Adipocyte (in vitro differentiated cells): Measurements from ENCODE around the gene WDR7.
A peak's percentile ranks its signal among the peaks of the same experiment; 100 is the strongest.

Source experiments
- DNase-seq: peaks from one replicate; pipeline ENCODE4 v3.0.0-alpha.2; 2015; ENCODE audit warnings: low read depth
- H3K27me3 ChIP-seq: replicated peaks from 2 replicates; pipeline ENCODE4 v1.7.0; 2013; ENCODE audit warnings: mild to moderate bottlenecking, low read length, moderate library complexity; ENCODE audit not compliant: control insufficient read depth, insufficient read depth
- H3K36me3 ChIP-seq: 2 replicates; pipeline ENCODE4 v1.7.0; 2013; ENCODE audit warnings: low read length, mild to moderate bottlenecking, moderate library complexity; ENCODE audit not compliant: control insufficient read depth, insufficient read depth, severe bottlenecking
- H3K4me1 ChIP-seq: 2 replicates; pipeline ENCODE4 v1.7.0; 2013; ENCODE audit warnings: mild to moderate bottlenecking, low read length, moderate library complexity; ENCODE audit not compliant: control insufficient read depth, insufficient read depth
- H3K4me3 ChIP-seq: 2 replicates; pipeline ENCODE4 v1.7.0; 2013; ENCODE audit warnings: mild to moderate bottlenecking, low read length, moderate library complexity
- H3K9ac ChIP-seq: 2 replicates; pipeline ENCODE4 v1.7.0; 2013; ENCODE audit warnings: mild to moderate bottlenecking, low read length, moderate library complexity
- H3K9me3 ChIP-seq: 2 replicates; pipeline ENCODE4 v1.7.0; 2013; ENCODE audit warnings: mild to moderate bottlenecking, low read length, moderate library complexity; ENCODE audit not compliant: control insufficient read depth

The WDR7 gene

GRCh38 chr18:56815926-56816325 lies 164.8 kb downstream of the WDR7 start:
- DNase-seq = peak; percentile 58
- peaks cover 12% of the 10 kb centered on the region for H3K36me3 ChIP-seq
- H3K9me3 ChIP-seq = no peaks in the 10 kb centered on the region
- no peak overlapping the region for H3K4me3 ChIP-seq
- H3K4me1 ChIP-seq = no peaks in the 10 kb centered on the region
- no peaks in the 10 kb centered on the region for H3K27me3 ChIP-seq
- no peak overlapping the region for H3K9ac ChIP-seq

- no peak for DNase-seq
- H3K4me3 ChIP-seq = no peak overlapping the region
- no peak overlapping the region for H3K9ac ChIP-seq
- H3K27me3 ChIP-seq = no peaks in the 10 kb centered on the region
- peaks cover 10% of the 10 kb centered on the region for H3K36me3 ChIP-seq
- peaks cover 7% of the 10 kb centered on the region for H3K4me1 ChIP-seq
- H3K9me3 ChIP-seq = no peaks in the 10 kb centered on the region
Observed at GRCh38 chr18:56823986-56824565, 172.9 kb downstream of the WDR7 start.

- H3K36me3 ChIP-seq = peaks cover 9% of the 10 kb centered on the region
- no peaks in the 10 kb centered on the region for H3K9me3 ChIP-seq
- H3K27me3 ChIP-seq = no peaks in the 10 kb centered on the region
- peaks cover 7% of the 10 kb centered on the region for H3K4me1 ChIP-seq
- DNase-seq = no peak
- H3K9ac ChIP-seq = no peak overlapping the region
- no peak overlapping the region for H3K4me3 ChIP-seq
Observed at GRCh38 chr18:56825321-56825720, 174.2 kb downstream of the WDR7 start.

- Histone ChIP-seq H3K36me3 (peaks cover 7% of the 10 kb centered on the region), H3K4me3 (no peak overlapping the region), H3K4me1 (peaks cover 7% of the 10 kb centered on the region), H3K9ac (no peak overlapping the region), H3K27me3 (no peaks in the 10 kb centered on the region), H3K9me3 (no peaks in the 10 kb centered on the region)
- no peak for DNase-seq
Observed at GRCh38 chr18:56825878-56826277, 174.7 kb downstream of the WDR7 start.

- H3K9ac ChIP-seq = no peak overlapping the region
- no peaks in the 10 kb centered on the region for H3K27me3 ChIP-seq
- H3K9me3 ChIP-seq = no peaks in the 10 kb centered on the region
- H3K36me3 ChIP-seq = no peaks in the 10 kb centered on the region
- H3K4me3 ChIP-seq = no peak overlapping the region
- H3K4me1 ChIP-seq = peaks cover 4% of the 10 kb centered on the region
- no peak for DNase-seq
Observed at GRCh38 chr18:56831988-56832387, 180.8 kb downstream of the WDR7 start.

GRCh38 chr18:56835331-56835730 lies 184.2 kb downstream of the WDR7 start:
- no peak overlapping the region for H3K9ac ChIP-seq
- peaks cover 4% of the 10 kb centered on the region for H3K36me3 ChIP-seq
- DNase-seq = peak; percentile 12
- H3K4me1 ChIP-seq = peaks cover 4% of the 10 kb centered on the region
- H3K27me3 ChIP-seq = no peaks in the 10 kb centered on the region
- H3K4me3 ChIP-seq = no peak overlapping the region
- no peaks in the 10 kb centered on the region for H3K9me3 ChIP-seq

GRCh38 chr18:56836173-56836572 lies 185.0 kb downstream of the WDR7 start:
- Histone ChIP-seq H3K4me3 (no peak overlapping the region), H3K9ac (no peak overlapping the region), H3K36me3 (peaks cover 4% of the 10 kb centered on the region), H3K9me3 (no peaks in the 10 kb centered on the region), H3K27me3 (no peaks in the 10 kb centered on the region), H3K4me1 (peaks cover 4% of the 10 kb centered on the region)
- no peak for DNase-seq

- H3K9ac ChIP-seq = no peak overlapping the region
- H3K4me3 ChIP-seq = no peak overlapping the region
- no peaks in the 10 kb centered on the region for H3K4me1 ChIP-seq
- H3K27me3 ChIP-seq = no peaks in the 10 kb centered on the region
- DNase-seq = peak; percentile 27
- H3K36me3 ChIP-seq = peaks cover 4% of the 10 kb centered on the region
- H3K9me3 ChIP-seq = no peaks in the 10 kb centered on the region
Observed at GRCh38 chr18:56841836-56842235, 190.7 kb downstream of the WDR7 start.

GRCh38 chr18:56843241-56843640 lies 192.1 kb downstream of the WDR7 start:
- H3K4me1 ChIP-seq = no peaks in the 10 kb centered on the region
- H3K9me3 ChIP-seq = no peaks in the 10 kb centered on the region
- no peaks in the 10 kb centered on the region for H3K27me3 ChIP-seq
- no peak overlapping the region for H3K4me3 ChIP-seq
- no peaks in the 10 kb centered on the region for H3K36me3 ChIP-seq
- no peak overlapping the region for H3K9ac ChIP-seq
- no peak for DNase-seq

GRCh38 chr18:56844556-56844955 lies 193.4 kb downstream of the WDR7 start:
- Histone ChIP-seq H3K4me1 (no peaks in the 10 kb centered on the region), H3K9ac (no peak overlapping the region), H3K36me3 (no peaks in the 10 kb centered on the region), H3K27me3 (no peaks in the 10 kb centered on the region), H3K9me3 (no peaks in the 10 kb centered on the region), H3K4me3 (no peak overlapping the region)
- no peak for DNase-seq

- Histone ChIP-seq H3K9ac (no peak overlapping the region), H3K9me3 (no peaks in the 10 kb centered on the region), H3K4me3 (no peak overlapping the region), H3K27me3 (no peaks in the 10 kb centered on the region), H3K4me1 (no peaks in the 10 kb centered on the region), H3K36me3 (no peaks in the 10 kb centered on the region)
- no peak for DNase-seq
Observed at GRCh38 chr18:56851774-56852173, 200.6 kb downstream of the WDR7 start.

GRCh38 chr18:56853961-56854360 lies 202.8 kb downstream of the WDR7 start:
- no peak for DNase-seq
- peaks cover 5% of the 10 kb centered on the region for H3K36me3 ChIP-seq
- no peak overlapping the region for H3K4me3 ChIP-seq
- H3K9ac ChIP-seq = no peak overlapping the region
- no peaks in the 10 kb centered on the region for H3K9me3 ChIP-seq
- H3K27me3 ChIP-seq = no peaks in the 10 kb centered on the region
- no peaks in the 10 kb centered on the region for H3K4me1 ChIP-seq
